ENCODE results near the gene ANGPTL8. TPM values are rescaled to one million over a fixed set of nuclear protein-coding genes. Genes with fewer than 3 reads are reported as not detected.

ANGPTL8 gene
- total and polyA plus RNA-seq, 2 of the 4 experiments (the other 2 are of a cell fraction): not detected

- Histone ChIP-seq H2AFZ (replicated peaks; ENCODE audit: low read length, poor library complexity) (peak within 1 kb of the TSS; percentile 95), H4K20me1 (ENCODE audit: insufficient read depth, low read length) (no peaks in the 10 kb centered on the region), H3K36me3 (ENCODE audit: control insufficient read depth, insufficient read depth, low read length) (no peaks in the 10 kb centered on the region), H3K4me1 (ENCODE audit: control insufficient read depth, insufficient read depth, low read length) (peaks cover 5% of the 10 kb centered on the region), H2BK5ac (ENCODE audit: low read depth, low read length, poor library complexity, severe bottlenecking) (no peak within 1 kb of the TSS), H2AK5ac (ENCODE audit: low read depth, low read length) (peak within 1 kb of the TSS; percentile 82; the same call in 1 of the 2 replicates), H2BK20ac (ENCODE audit: low read depth, low read length) (no peak within 1 kb of the TSS), H3K14ac (replicated peaks; ENCODE audit: low read depth, low read length) (peak within 1 kb of the TSS; percentile 71), H3K27ac (ENCODE audit: insufficient read depth, low read length) (peak within 1 kb of the TSS; percentile 66), H2AK9ac (replicated peaks; ENCODE audit: low read depth, low read length, poor library complexity) (peak within 1 kb of the TSS; percentile 98), H3K9me3 (ENCODE audit: control insufficient read depth, insufficient read depth, low read length) (no peaks in the 10 kb centered on the region), H3K4me3 (ENCODE audit: insufficient read depth, low read depth, low read length) (peak within 1 kb of the TSS; percentile 97), H3K56ac (ENCODE audit: extremely low read depth, insufficient read depth, low read length) (no peak within 1 kb of the TSS), H3K23ac (ENCODE audit: low read depth, low read length) (peak within 1 kb of the TSS; percentile 93), H3K18ac (ENCODE audit: low read depth, low read length) (peak within 1 kb of the TSS; percentile 82), H4K8ac (ENCODE audit: low read depth in 2 of 2, low read length in 2 of 2) (peak within 1 kb of the TSS; percentile 88 to 94), H3K4ac (ENCODE audit: low read depth, low read length) (peak within 1 kb of the TSS; percentile 83), H2BK15ac (ENCODE audit: low read depth, low read length) (no peak within 1 kb of the TSS), H3K79me1 (ENCODE audit: low read depth in 1 of 2, low read length in 2 of 2) (peaks cover 6 to 15% of the 10 kb centered on the region in 2 experiments; a peak in 2 of 4 replicates), H3K27me3 (ENCODE audit: control insufficient read depth, insufficient read depth, low read length) (no peaks in the 10 kb centered on the region; the same call in 1 of the 2 replicates), H4K5ac (ENCODE audit: low read depth, low read length) (peak within 1 kb of the TSS; percentile 94), H4K91ac (ENCODE audit: insufficient read depth, low read depth, low read length) (peak within 1 kb of the TSS; percentile 62), H3K4me2 (ENCODE audit: low read depth, low read length) (peak within 1 kb of the TSS; percentile 97), H3K9ac (ENCODE audit: low read depth, low read length) (peak within 1 kb of the TSS; percentile 88), H2BK120ac (ENCODE audit: low read depth, low read length) (peak within 1 kb of the TSS; percentile 54; the same call in 1 of the 2 replicates), H3K9me1 (ENCODE audit: insufficient read depth, low read length) (no peaks in the 10 kb centered on the region)
- ChIA-PET POLR2A (ENCODE audit: unreplicated experiment) (interaction anchor here (0.6 kb wide), 1 partner anchor 29 kb away, joined by 3 read pairs; no protein-coding TSS in a partner anchor), CTCF (interaction anchor here (0.8 kb wide), 1 partner anchor 11 kb away, joined by 3 read pairs; no protein-coding TSS in a partner anchor)
- intact Hi-C loops (cut with micrococcal nuclease) (loop anchor here (1.0 kb wide), 1 partner anchor 125 kb away; no protein-coding TSS in a partner anchor), dilution Hi-C loops (cut with HindIII; ENCODE audit: low sequenced_read_pairs, unreplicated experiment) (no loop called here), in situ Hi-C loops (cut with MboI; ENCODE audit: low sequenced_read_pairs) (no loop called here)
- ATAC-seq (ENCODE audit: low read depth) (peak; percentile 94), DNase-seq (no peak)
- no TSS peak for BruUV-seq (replicated peaks)
- WGBS, 2 experiments (ENCODE audit: extremely low coverage in 2 of 2, insufficient read length in 1 of 2): 2% methylated on average over 8 of the region's 91 CpGs; no CpG with 5 or more reads in 1 of the 2 experiments
- TF ChIP-seq RCOR1 (IDR thresholded peaks at IDR 0.05; ENCODE audit: insufficient replicate concordance, low read length) (no peak), CTCF (conservative IDR thresholded peaks at IDR 0.05; ENCODE audit: low read depth, low read length) (peak; percentile 38), MXI1 (IDR thresholded peaks at IDR 0.05; ENCODE audit: borderline replicate concordance, low read depth, low read length) (peak; percentile 19; the same call in 1 of the 2 replicates)
These were observed 22.8 kb downstream of the ANGPTL8 start, which contains the start of gene DOCK6 for GRCh38 chr19:11261971-11262839. TSS of gene DOCK6 (minus strand) at chr19:11262524. CDS start at chr19:11262440, 84 bp downstream.

Measured in IMR-90 (cell line).